Gastroesophageal sphincter (tissue), 4 donors: ENCODE results near the gene GIT1. TPM values are rescaled to one million over a fixed set of nuclear protein-coding genes. Genes with fewer than 3 reads are reported as not detected.

Experiments
- ATAC-seq: fragments of 150-250 bp; one replicate; pipeline ENCODE4 v1.9.1; 2016; ENCODE audit warnings: mild to moderate bottlenecking, moderate library complexity
- H3K27ac ChIP-seq, 4 donors: fragments of 200-600 bp; sonication (generic) in 3 of 4; 1 replicate in 3 of 4; 2 replicates in 1 of 4; pipeline ENCODE4 v1.5.1; 2016 to 2019
- H3K27me3 ChIP-seq: fragments of 200-600 bp; sonication (generic); one replicate; pipeline ENCODE4 v1.5.1; 2019
- H3K36me3 ChIP-seq, 2 donors: fragments of 200-600 bp; sonication (generic); one replicate each; pipeline ENCODE4 v1.5.1; 2019; ENCODE audit warnings: control low read depth in 1 of 2
- H3K4me1 ChIP-seq, 3 donors: fragments of 200-600 bp; sonication (generic); 1 replicate in 2 of 3; 2 replicates in 1 of 3; pipeline ENCODE4 v1.5.1; 2016 to 2019; ENCODE audit warnings: control low read depth in 2 of 3
- H3K4me3 ChIP-seq, 2 donors: fragments of 200-600 bp; sonication (generic); one replicate each; pipeline ENCODE4 v1.5.1; 2019; ENCODE audit warnings: mild to moderate bottlenecking in 1 of 2, moderate library complexity in 1 of 2
- H3K9me3 ChIP-seq, 3 donors: fragments of 200-600 bp; sonication (generic); one replicate each; pipeline ENCODE4 v1.5.1; 2017 to 2019; ENCODE audit warnings: control low read depth in 2 of 3
- CTCF ChIP-seq, 4 experiments: fragments of 200-600 bp in 2 of 4; fragments of 450-650 bp in 2 of 4; sonication (generic) in 1 of 4; IDR thresholded peaks; one replicate each; pipeline ENCODE4 v1.5.1; 2017 to 2019; ENCODE audit warnings: antibody characterized with exemption in 4 of 4, mild to moderate bottlenecking in 2 of 4, moderate library complexity in 2 of 4
- EP300 ChIP-seq: sonication (generic); formaldehyde crosslinking; IDR thresholded peaks from one replicate; pipeline ENCODE4 v1.6.1; 2017; ENCODE audit warnings: antibody characterized with exemption, mild to moderate bottlenecking
- POLR2A ChIP-seq, 2 donors: fragments of 450-650 bp; IDR thresholded peaks; one replicate each; pipeline ENCODE4 v1.6.1; 2017; ENCODE audit warnings: antibody characterized with exemption in 2 of 2, mild to moderate bottlenecking in 2 of 2, moderate library complexity in 1 of 2
- POLR2AphosphoS5 ChIP-seq: sonication (generic); formaldehyde crosslinking; IDR thresholded peaks from one replicate; pipeline ENCODE4 v1.6.1; 2017; ENCODE audit warnings: antibody characterized with exemption
- WGBS, 2 donors: methylation state at CpG; one replicate each; pipeline ENCODE4 v1.1.5; 2018; ENCODE audit warnings: low coverage in 1 of 2; 5-methylcytosine and 5-hydroxymethylcytosine counted together
- total RNA-seq, 4 donors: library from RNA; depleted of rRNA; stranded (reverse); fragments of >200 nt; gene quantifications; one replicate each; pipeline ENCODE4 v1.1.0, GENCODE V29; 2016

GIT1 gene
- 10 to 100 TPM; 30.4 to 47.8 (median 35.8) TPM for total RNA-seq

- ATAC-seq, result peak; percentile 87
- H3K4me1 ChIP-seq, result peaks cover 0 to 87% (median 67%) of the 10 kb centered on the region in 3 donors
- no peaks in the 10 kb centered on the region for H3K36me3 ChIP-seq
- WGBS, 2 donors, result 28% methylated on average over 4 of the region's 70 CpGs; no CpG with 5 or more reads in 1 of the 2 donors
- peak within 1 kb of the TSS; percentile 80 to 89 for H3K4me3 ChIP-seq
- H3K27ac ChIP-seq, result peak within 1 kb of the TSS; percentile 64 to 98 (median 90)
- no peaks in the 10 kb centered on the region for H3K9me3 ChIP-seq
- H3K27me3 ChIP-seq, result no peaks in the 10 kb centered on the region
- TF ChIP-seq EP300 (no peak), POLR2A (IDR thresholded peaks at IDR 0.05) (peak; percentile 35 to 60), POLR2AphosphoS5 (no peak), CTCF (IDR thresholded peaks at IDR 0.05) (peak in 3 of 4 experiments; percentile 2 to 32 (median 21))
Measured at GRCh38 chr17:29589524-29590410, at the start of gene GIT1. Gene GIT1, minus strand, starts transcription at chr17:29589648. Its CDS starts 270 bp downstream, at chr17:29589378.

GRCh38 chr17:29633886-29634285, 44.4 kb upstream of the GIT1 start:
- TF ChIP-seq CTCF (IDR thresholded peaks at IDR 0.05) (no peak), POLR2A (IDR thresholded peaks at IDR 0.05) (no peak), POLR2AphosphoS5 (no peak), EP300 (no peak)
- peaks cover 0 to 10% (median 0%) of the 10 kb centered on the region in 3 donors for H3K4me1 ChIP-seq
- H3K27ac ChIP-seq, result no peak overlapping the region
- no peak for ATAC-seq
- peaks cover 0 to 75% of the 10 kb centered on the region in 2 donors for H3K36me3 ChIP-seq
- no peaks in the 10 kb centered on the region for H3K9me3 ChIP-seq
- 89 to 97% methylated on average over 3 of the region's 3 CpGs for WGBS, 2 donors
- H3K4me3 ChIP-seq, result no peak overlapping the region
- no peaks in the 10 kb centered on the region for H3K27me3 ChIP-seq

GRCh38 chr17:29630630-29631193, 41.3 kb upstream of the GIT1 start:
- Histone ChIP-seq H3K36me3 (peaks cover 0 to 55% of the 10 kb centered on the region in 2 donors), H3K4me3 (no peak overlapping the region), H3K4me1 (peaks cover 0 to 26% (median 4%) of the 10 kb centered on the region in 3 donors), H3K27ac (no peak overlapping the region), H3K9me3 (no peaks in the 10 kb centered on the region), H3K27me3 (no peaks in the 10 kb centered on the region)
- ATAC-seq, result no peak
- TF ChIP-seq POLR2A (IDR thresholded peaks at IDR 0.05) (no peak), POLR2AphosphoS5 (no peak), CTCF (IDR thresholded peaks at IDR 0.05) (no peak)
- 71 to 83% methylated on average over 4 of the region's 6 CpGs for WGBS, 2 donors

- ATAC-seq, result no peak
- Histone ChIP-seq H3K36me3 (peaks cover 0 to 46% of the 10 kb centered on the region in 2 donors), H3K4me3 (no peak overlapping the region), H3K9me3 (no peaks in the 10 kb centered on the region), H3K27me3 (no peaks in the 10 kb centered on the region), H3K4me1 (peaks cover 0 to 28% (median 4%) of the 10 kb centered on the region in 3 donors), H3K27ac (no peak overlapping the region)
- TF ChIP-seq POLR2AphosphoS5 (no peak), CTCF (IDR thresholded peaks at IDR 0.05) (no peak), EP300 (no peak), POLR2A (IDR thresholded peaks at IDR 0.05) (no peak)
- WGBS, 2 donors, result 63 to 84% methylated on average over 1 to 2 of the region's 2 CpGs
Measured at GRCh38 chr17:29629839-29630238, 40.4 kb upstream of the GIT1 start.
